Measurements from ENCODE around the gene PTPRC.

- TF ChIP-seq CTCF (optimal IDR thresholded peaks at IDR 0.05 in 1 of 3, IDR thresholded peaks at IDR 0.05 in 1 of 3, conservative IDR thresholded peaks at IDR 0.05 in 1 of 3; ENCODE audit: extremely low read depth in 1 of 3, insufficient read depth in 2 of 3, low read length in 3 of 3) (no peak), EZH2 (IDR thresholded peaks at IDR 0.05; ENCODE audit: low read length) (no peak)
Observed at GRCh38 chr1:198631292-198631691, 7.5 kb upstream of the PTPRC start.

Data from keratinocyte (primary cell).